Measurements from ENCODE around the gene GNG4.
"Not testable (repeated sequence)": the region's sequence is repeated elsewhere in the genome, so short reads cannot be mapped to it uniquely, and the experiment has no call there.

DNA sequence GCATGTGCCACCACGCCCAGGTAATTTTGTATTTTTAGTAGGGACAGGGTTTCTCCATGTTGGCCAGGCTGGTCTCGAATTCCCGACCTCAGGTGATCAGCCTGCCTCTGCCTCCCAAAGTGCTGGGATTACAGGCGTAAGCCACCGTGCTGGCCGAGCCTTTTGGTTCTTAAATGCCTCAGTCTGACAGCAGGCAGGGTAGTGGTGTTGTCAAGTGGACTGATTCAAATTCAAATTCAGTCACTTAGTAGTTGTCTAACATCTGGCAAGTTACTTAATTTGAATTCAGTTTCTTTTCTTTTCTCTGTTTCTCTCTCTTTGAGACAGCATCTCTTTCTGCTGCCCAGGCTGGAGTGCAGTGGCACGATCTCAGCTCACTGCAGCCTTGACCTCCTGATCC, 106.7 kb downstream of the GNG4 start:
- TF ChIP-seq EZH2 (IDR thresholded peaks at IDR 0.05; ENCODE audit: insufficient read depth, low read length) = not testable (repeated sequence)
- TF ChIP-seq, protein P1, sequence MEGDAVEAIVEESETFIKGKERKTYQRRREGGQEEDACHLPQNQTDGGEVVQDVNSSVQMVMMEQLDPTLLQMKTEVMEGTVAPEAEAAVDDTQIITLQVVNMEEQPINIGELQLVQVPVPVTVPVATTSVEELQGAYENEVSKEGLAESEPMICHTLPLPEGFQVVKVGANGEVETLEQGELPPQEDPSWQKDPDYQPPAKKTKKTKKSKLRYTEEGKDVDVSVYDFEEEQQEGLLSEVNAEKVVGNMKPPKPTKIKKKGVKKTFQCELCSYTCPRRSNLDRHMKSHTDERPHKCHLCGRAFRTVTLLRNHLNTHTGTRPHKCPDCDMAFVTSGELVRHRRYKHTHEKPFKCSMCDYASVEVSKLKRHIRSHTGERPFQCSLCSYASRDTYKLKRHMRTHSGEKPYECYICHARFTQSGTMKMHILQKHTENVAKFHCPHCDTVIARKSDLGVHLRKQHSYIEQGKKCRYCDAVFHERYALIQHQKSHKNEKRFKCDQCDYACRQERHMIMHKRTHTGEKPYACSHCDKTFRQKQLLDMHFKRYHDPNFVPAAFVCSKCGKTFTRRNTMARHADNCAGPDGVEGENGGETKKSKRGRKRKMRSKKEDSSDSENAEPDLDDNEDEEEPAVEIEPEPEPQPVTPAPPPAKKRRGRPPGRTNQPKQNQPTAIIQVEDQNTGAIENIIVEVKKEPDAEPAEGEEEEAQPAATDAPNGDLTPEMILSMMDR (IDR thresholded peaks at IDR 0.05; ENCODE audit: insufficient read depth, low read depth, low read length) = not testable (repeated sequence)

Measured in astrocyte (in vitro differentiated cells and primary cell).